GM12864 (cell line): ENCODE measurements around the gene RDH14.

ENCODE experiments used
- DNase-seq: peaks from one replicate; pipeline ENCODE4 v3.0.0-alpha.2; 2011; ENCODE audit warnings: low read depth
- H3K4me3 ChIP-seq: 2 replicates; pipeline ENCODE4 v1.5.1; 2011; ENCODE audit warnings: mild to moderate bottlenecking, low read depth, low read length, control low read depth
- CTCF ChIP-seq: IDR thresholded peaks from 2 replicates; pipeline ENCODE4 v1.5.1; 2011; ENCODE audit warnings: low read depth, mild to moderate bottlenecking, moderate library complexity, low read length, control low read depth, inconsistent platforms; ENCODE audit errors: missing control alignments

Gene RDH14

GRCh38 chr2:18600255-18600613 is 39.8 kb upstream of the RDH14 start:
- TF ChIP-seq CTCF: no peak
- H3K4me3 ChIP-seq: no peak overlapping the region
- no peak for DNase-seq

- TF ChIP-seq CTCF: no peak
- DNase-seq: no peak
- no peak overlapping the region for H3K4me3 ChIP-seq
These were observed 39.2 kb upstream of the RDH14 start for GRCh38 chr2:18599509-18600254.

GRCh38 chr2:18598848-18599484 is 38.5 kb upstream of the RDH14 start:
- no peak for DNase-seq
- TF ChIP-seq CTCF: no peak
- no peak overlapping the region for H3K4me3 ChIP-seq

- TF ChIP-seq CTCF: no peak
- DNase-seq: no peak
- no peak overlapping the region for H3K4me3 ChIP-seq
These were observed 37.2 kb upstream of the RDH14 start for GRCh38 chr2:18597618-18598017.

- DNase-seq: no peak
- TF ChIP-seq CTCF: no peak
- no peak overlapping the region for H3K4me3 ChIP-seq
These were observed 36.5 kb upstream of the RDH14 start for GRCh38 chr2:18596993-18597392.

- TF ChIP-seq CTCF: no peak
- no peak for DNase-seq
- no peak overlapping the region for H3K4me3 ChIP-seq
These were observed 33.0 kb upstream of the RDH14 start for GRCh38 chr2:18593496-18593895.

- no peak for TF ChIP-seq CTCF
- no peak overlapping the region for H3K4me3 ChIP-seq
- no peak for DNase-seq
These were observed 31.9 kb upstream of the RDH14 start for GRCh38 chr2:18592372-18592771.
